ENCODE results near the gene MAPK12. TPM values are rescaled to one million over a fixed set of nuclear protein-coding genes. Genes with fewer than 3 reads are reported as not detected.
A peak's percentile ranks its signal among the peaks of the same experiment; 100 is the strongest.

Gene MAPK12
- total and polyA plus RNA-seq, 2 donors (not counting 3 experiments of a cell fraction or from before 2014, with no cell fraction given) = 72.3 to 86.8 TPM

GRCh38 chr22:50244420-50245213, 16.9 kb downstream of the MAPK12 start, which contains the start of gene TUBGCP6:
Gene TUBGCP6, minus strand, starts transcription at chr22:50245023. Its CDS starts 564 bp downstream, at chr22:50244459.
- intact Hi-C loops (cut with micrococcal nuclease) = no loop called here
- H3K4me1 ChIP-seq (ENCODE audit: control insufficient read depth, extremely low read depth, insufficient read depth, low read length) = peaks cover 26% of the 10 kb centered on the region
- peak; percentile 84 for FAIRE-seq
- H3K27me3 ChIP-seq (ENCODE audit: control insufficient read depth in 2 of 2, insufficient read depth in 2 of 2, low read length in 2 of 2) = no peaks in the 10 kb centered on the region
- ChIA-PET CTCF (interaction anchor here (0.9 to 1.4 kb wide), 3 partner anchors 23 to 281 kb away, joined by 4 to 5 read pairs (median 4); partner anchors contain the start of gene SCO2), POLR2A (no interaction called here)
- no peaks in the 10 kb centered on the region for H3K9me3 ChIP-seq (replicated peaks; ENCODE audit: control insufficient read depth, insufficient read depth, low read length)
- H2AFZ ChIP-seq (ENCODE audit: low read depth, low read length) = peak within 1 kb of the TSS; percentile 90
- H4K20me1 ChIP-seq (replicated peaks; ENCODE audit: control insufficient read depth, extremely low read depth, insufficient read depth, low read length) = no peaks in the 10 kb centered on the region
- peak; percentile 83 for TF ChIP-seq POLR2A (IDR thresholded peaks at IDR 0.05; ENCODE audit: low read depth, low read length)
- TF ChIP-seq MYC (IDR thresholded peaks at IDR 0.05; ENCODE audit: low read depth, low read length) = peak; percentile 58
- TF ChIP-seq CTCF (IDR thresholded peaks at IDR 0.05; ENCODE audit: extremely low read depth in 1 of 2, insufficient read depth in 1 of 2, low read depth in 1 of 2, low read length in 2 of 2) = no peak
- peak; percentile 55 for TF ChIP-seq MAX (IDR thresholded peaks at IDR 0.05; ENCODE audit: insufficient read depth, insufficient read length)
- peak; percentile 94 for TF ChIP-seq POLR2AphosphoS5 (IDR thresholded peaks at IDR 0.05; ENCODE audit: insufficient read depth, low read depth, low read length)
- peaks cover 43% of the 10 kb centered on the region for H3K79me2 ChIP-seq (ENCODE audit: control insufficient read depth, insufficient read depth, low read length)
- peak within 1 kb of the TSS; percentile 91 for H3K9ac ChIP-seq (replicated peaks; ENCODE audit: extremely low read depth, insufficient read depth, low read length)
- peak within 1 kb of the TSS; percentile 73 for H3K27ac ChIP-seq (ENCODE audit: insufficient read depth, low read depth, low read length)
- DNase-seq (ENCODE audit: low read depth, low spot score) = peak; percentile 88
- H3K4me2 ChIP-seq (ENCODE audit: insufficient read depth, low read length) = peak within 1 kb of the TSS; percentile 94
- H3K4me3 ChIP-seq (replicated peaks in 1 of 3; ENCODE audit: insufficient read depth in 1 of 3, low read depth in 1 of 3, low read length in 3 of 3) = peak within 1 kb of the TSS; percentile 55 to 98 (median 90)
- H3K9me1 ChIP-seq (replicated peaks; ENCODE audit: control insufficient read depth, extremely low read depth, insufficient read depth, low read length) = no peaks in the 10 kb centered on the region
- BruUV-seq (replicated peaks) = no TSS peak
- dilution Hi-C loops (cut with MboI; ENCODE audit: extremely low pct_ligation_motif_present, low sequenced_read_pairs) = no loop called here
- H3K36me3 ChIP-seq (ENCODE audit: control insufficient read depth in 2 of 2, extremely low read depth in 1 of 2, insufficient read depth in 2 of 2, low read length in 2 of 2) = peaks cover 0 to 11% of the 10 kb centered on the region in 2 experiments

All from endothelial cell of umbilical vein (primary cell).